Activated naive CD8-positive, alpha-beta T cell treated with anti-CD3 and anti-CD28 coated beads, Interleukin-2, amount 10 ng/mL, durations not matched to agents 7 days and 5 days (primary cell): ENCODE measurements around the gene MDN1. TPM values are rescaled to one million over a fixed set of nuclear protein-coding genes. Genes with fewer than 3 reads are reported as not detected.
"Not testable (repeated sequence)": the region's sequence is repeated elsewhere in the genome, so short reads cannot be mapped to it uniquely, and the experiment has no call there.

Experiments used
- ATAC-seq: fragments of 150-1000 bp; cut with Tn5 transposase; one replicate; pipeline ENCODE4 v1.10.0; 2021; ENCODE audit warnings: low read depth, moderate library complexity
- POLR2A ChIA-PET: fragments of 350-600 bp; sonication (Branson Sonifier 250); formaldehyde crosslinking; loops from one replicate; lab custom pipeline; 2021; ENCODE audit warnings: antibody characterized with exemption; lab: Charles Lee
- DNase-seq: peaks from one replicate; pipeline ENCODE4 v3.0.0; 2021
- H3K27ac Mint-ChIP-seq: one replicate; pipeline ENCODE4 v1.8.0; 2022; ENCODE audit warnings: mild to moderate bottlenecking, mixed read lengths
- H3K27me3 Mint-ChIP-seq: one replicate; pipeline ENCODE4 v1.8.0; 2022; ENCODE audit warnings: mild to moderate bottlenecking, moderate library complexity, mixed read lengths
- H3K36me3 Mint-ChIP-seq: one replicate; pipeline ENCODE4 v1.8.0; 2021; ENCODE audit warnings: mild to moderate bottlenecking, mixed read lengths
- H3K4me1 Mint-ChIP-seq: one replicate; pipeline ENCODE4 v1.8.0; 2021; ENCODE audit warnings: mixed read lengths
- H3K4me3 Mint-ChIP-seq: one replicate; pipeline ENCODE4 v1.8.0; 2022; ENCODE audit warnings: mild to moderate bottlenecking, moderate library complexity, mixed read lengths
- H3K9me3 Mint-ChIP-seq: one replicate; pipeline ENCODE4 v1.8.0; 2021; ENCODE audit warnings: mixed read lengths
- total RNA-seq, 2 experiments: library from RNA; stranded (reverse); gene quantifications; one replicate each; pipeline ENCODE4 v1.2.3, GENCODE V29; 2021

The MDN1 gene
- total RNA-seq, 2 experiments from 2014 or later = 57.7 to 58.2 TPM

- peaks cover 42% of the 10 kb centered on the region for H3K36me3 Mint-ChIP-seq
- H3K4me1 Mint-ChIP-seq = no peaks in the 10 kb centered on the region
- no peak overlapping the region for H3K4me3 Mint-ChIP-seq
- no peaks in the 10 kb centered on the region for H3K27me3 Mint-ChIP-seq
- peaks cover 2% of the 10 kb centered on the region for H3K9me3 Mint-ChIP-seq
- H3K27ac Mint-ChIP-seq = no peak overlapping the region
- POLR2A ChIA-PET = no interaction called here
- no peak for ATAC-seq
- no peak for DNase-seq
These were observed 85.1 kb downstream of the MDN1 start for GRCh38 chr6:89734526-89734925.

- POLR2A ChIA-PET = no interaction called here
- Mint-ChIP-seq H3K4me1 (no peaks in the 10 kb centered on the region), H3K27ac (peak overlapping the region; percentile 11), H3K4me3 (no peak overlapping the region), H3K36me3 (peaks cover 42% of the 10 kb centered on the region), H3K9me3 (no peaks in the 10 kb centered on the region), H3K27me3 (no peaks in the 10 kb centered on the region)
- DNase-seq = no peak
- no peak for ATAC-seq
These were observed 87.5 kb downstream of the MDN1 start for GRCh38 chr6:89731924-89732567.

GRCh38 chr6:89731262-89731661, 88.3 kb downstream of the MDN1 start:
- H3K4me1 Mint-ChIP-seq, H3K27me3 Mint-ChIP-seq, H3K27ac Mint-ChIP-seq, POLR2A ChIA-PET, H3K4me3 Mint-ChIP-seq, H3K9me3 Mint-ChIP-seq, ATAC-seq, DNase-seq: not testable (repeated sequence)
- peaks cover 46% of the 10 kb centered on the region for H3K36me3 Mint-ChIP-seq

- Mint-ChIP-seq H3K36me3 (peaks cover 48% of the 10 kb centered on the region), H3K4me1 (no peaks in the 10 kb centered on the region), H3K9me3 (no peaks in the 10 kb centered on the region), H3K4me3 (no peak overlapping the region), H3K27ac (no peak overlapping the region), H3K27me3 (no peaks in the 10 kb centered on the region)
- ATAC-seq (no peak), DNase-seq (no peak)
- POLR2A ChIA-PET = interaction anchor here (0.6 kb wide), 1 partner anchor 653 kb away, joined by 3 read pairs; no protein-coding TSS in a partner anchor
These were observed 89.8 kb downstream of the MDN1 start for GRCh38 chr6:89729818-89730217.

DNA sequence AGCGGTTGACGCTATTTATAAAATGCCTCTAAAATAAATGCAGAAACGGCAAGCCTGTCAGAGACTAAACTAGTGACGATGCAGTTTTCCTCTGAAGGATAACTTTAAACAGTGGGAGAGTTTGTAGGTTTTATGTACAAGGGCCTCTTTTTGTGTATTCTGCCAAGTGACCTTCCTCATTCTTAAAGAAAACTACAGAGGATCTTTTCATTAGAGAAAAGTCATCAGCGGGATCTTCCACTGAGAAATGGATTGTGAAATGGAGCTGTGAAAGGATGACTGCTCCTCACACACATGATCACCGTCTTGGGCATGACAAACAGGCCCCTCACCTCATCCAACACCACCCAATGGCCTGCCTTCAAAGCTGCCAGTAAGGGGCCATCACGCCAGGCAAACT, 92.1 kb downstream of the MDN1 start:
- Mint-ChIP-seq H3K27me3 (no peaks in the 10 kb centered on the region), H3K27ac (no peak overlapping the region), H3K36me3 (peaks cover 55% of the 10 kb centered on the region), H3K4me1 (no peaks in the 10 kb centered on the region), H3K9me3 (no peaks in the 10 kb centered on the region), H3K4me3 (no peak overlapping the region)
- DNase-seq = no peak
- POLR2A ChIA-PET = no interaction called here
- no peak for ATAC-seq

DNA sequence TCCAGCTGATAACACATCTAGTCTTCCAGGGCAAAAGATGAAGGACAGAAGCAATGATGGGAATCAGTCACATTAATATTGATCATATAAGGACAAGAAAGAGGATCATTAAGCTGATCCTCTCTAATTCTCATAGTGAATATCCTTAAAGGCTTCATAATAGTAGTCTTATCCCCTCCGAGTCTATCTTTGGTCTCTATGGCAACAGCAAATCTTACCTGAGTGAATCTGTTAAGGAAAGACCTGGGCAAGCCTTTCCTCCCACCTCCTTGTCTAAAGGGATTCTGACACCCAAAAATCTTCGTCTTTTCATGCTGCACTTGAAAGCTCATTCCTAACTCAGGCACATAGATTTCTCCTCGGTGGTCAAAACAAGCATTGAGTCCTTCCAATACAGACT, 94.6 kb downstream of the MDN1 start:
- ATAC-seq = no peak
- no peaks in the 10 kb centered on the region for H3K9me3 Mint-ChIP-seq
- H3K27me3 Mint-ChIP-seq = no peaks in the 10 kb centered on the region
- DNase-seq = no peak
- H3K4me3 Mint-ChIP-seq = no peak overlapping the region
- POLR2A ChIA-PET = interaction anchor here (0.5 kb wide), 1 partner anchor 88 kb away, joined by 4 read pairs; no protein-coding TSS in a partner anchor
- H3K4me1 Mint-ChIP-seq = no peaks in the 10 kb centered on the region
- no peak overlapping the region for H3K27ac Mint-ChIP-seq
- peaks cover 39% of the 10 kb centered on the region for H3K36me3 Mint-ChIP-seq

DNA sequence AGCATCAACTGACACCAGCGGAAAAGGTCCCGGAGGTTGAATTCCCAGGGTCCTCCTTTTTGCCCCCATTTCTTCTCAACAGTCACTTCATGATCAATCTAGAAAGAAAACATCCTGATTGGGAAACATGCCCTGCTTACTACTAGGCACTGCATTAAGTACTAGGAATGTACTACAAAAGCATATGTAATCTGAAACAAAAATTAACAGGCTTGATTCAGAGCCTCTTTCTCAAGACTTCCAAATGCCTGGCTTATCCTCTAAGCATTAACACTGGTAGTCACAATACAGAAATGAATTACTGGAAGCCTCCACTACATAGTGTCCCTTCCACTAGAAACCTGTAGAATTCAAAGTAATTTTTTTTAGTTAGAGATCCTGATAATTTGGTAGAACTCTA, 96.5 kb downstream of the MDN1 start:
- Mint-ChIP-seq H3K27me3 (no peaks in the 10 kb centered on the region), H3K4me3 (no peak overlapping the region), H3K27ac (no peak overlapping the region), H3K9me3 (no peaks in the 10 kb centered on the region), H3K4me1 (no peaks in the 10 kb centered on the region), H3K36me3 (peaks cover 36% of the 10 kb centered on the region)
- ATAC-seq (no peak), DNase-seq (no peak)
- POLR2A ChIA-PET = no interaction called here

GRCh38 chr6:89716532-89716931, 103.1 kb downstream of the MDN1 start:
- POLR2A ChIA-PET = interaction anchor here (0.6 kb wide), 2 partner anchors 40 to 102 kb away, joined by 3 read pairs; no protein-coding TSS in a partner anchor

GRCh38 chr6:89711801-89712200, 107.8 kb downstream of the MDN1 start:
- ATAC-seq = no peak
- peaks cover 36% of the 10 kb centered on the region for H3K36me3 Mint-ChIP-seq

More at GRCh38 chr6:89716532-89716931, 103.1 kb downstream of the MDN1 start:
- DNase-seq (no peak), ATAC-seq (no peak)
- H3K4me3 Mint-ChIP-seq = no peak overlapping the region
- H3K27ac Mint-ChIP-seq = no peak overlapping the region
- H3K9me3 Mint-ChIP-seq = no peaks in the 10 kb centered on the region
- H3K36me3 Mint-ChIP-seq = peaks cover 27% of the 10 kb centered on the region
- no peaks in the 10 kb centered on the region for H3K4me1 Mint-ChIP-seq
- H3K27me3 Mint-ChIP-seq = no peaks in the 10 kb centered on the region

DNA sequence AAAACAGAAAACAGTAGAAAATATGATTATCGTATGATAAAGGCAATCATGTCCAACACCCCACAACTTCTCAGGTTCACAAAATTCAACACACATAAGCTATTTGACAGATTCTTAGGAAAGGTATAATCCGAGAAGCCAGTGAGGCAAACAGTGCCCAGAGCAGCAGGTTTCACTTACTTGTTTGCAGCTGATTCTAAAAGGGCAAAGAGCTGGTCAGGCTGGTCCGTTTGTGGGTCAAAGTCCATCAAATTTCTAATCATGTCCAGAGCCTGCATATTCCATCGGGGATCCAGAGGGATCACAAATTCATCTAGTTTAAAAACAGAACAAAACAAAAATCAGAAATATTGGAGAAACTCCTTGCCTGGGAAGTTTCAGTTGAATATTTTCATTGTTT, 111.3 kb downstream of the MDN1 start:
- DNase-seq (no peak), ATAC-seq (no peak)
- Mint-ChIP-seq H3K36me3 (peaks cover 36% of the 10 kb centered on the region), H3K9me3 (no peaks in the 10 kb centered on the region), H3K4me1 (peaks cover 4% of the 10 kb centered on the region), H3K27ac (no peak overlapping the region), H3K4me3 (no peak overlapping the region), H3K27me3 (no peaks in the 10 kb centered on the region)
- POLR2A ChIA-PET = interaction anchor here (0.6 to 1.1 kb wide), 2 partner anchors 21 to 483 kb away, joined by 3 to 6 read pairs; no protein-coding TSS in a partner anchor

More at GRCh38 chr6:89711801-89712200, 107.8 kb downstream of the MDN1 start:
- Mint-ChIP-seq H3K4me3 (no peak overlapping the region), H3K9me3 (no peaks in the 10 kb centered on the region), H3K4me1 (peaks cover 4% of the 10 kb centered on the region), H3K27ac (no peak overlapping the region), H3K27me3 (no peaks in the 10 kb centered on the region)
- no peak for DNase-seq
- POLR2A ChIA-PET = no interaction called here

DNA sequence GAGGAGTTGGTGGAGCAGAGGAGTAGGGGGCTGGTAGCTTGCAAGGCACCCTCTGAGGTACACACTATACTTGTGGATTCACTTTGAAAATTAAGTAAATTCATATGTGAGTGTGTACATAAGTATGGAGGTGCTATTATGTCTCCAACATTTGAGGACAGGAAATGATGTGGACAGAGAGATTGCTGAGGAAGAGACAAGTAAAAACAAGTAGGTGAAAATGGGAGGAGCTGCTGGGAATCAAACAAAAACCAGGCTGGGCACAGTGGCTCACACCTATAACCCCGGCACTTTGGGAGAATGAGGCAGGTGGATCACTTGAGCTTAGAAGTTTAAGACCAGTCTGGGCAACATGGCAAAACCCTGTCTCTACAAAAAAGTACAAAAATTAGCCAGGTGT, 111.8 kb downstream of the MDN1 start:
- peak overlapping the region; percentile 37 for H3K27ac Mint-ChIP-seq

DNA sequence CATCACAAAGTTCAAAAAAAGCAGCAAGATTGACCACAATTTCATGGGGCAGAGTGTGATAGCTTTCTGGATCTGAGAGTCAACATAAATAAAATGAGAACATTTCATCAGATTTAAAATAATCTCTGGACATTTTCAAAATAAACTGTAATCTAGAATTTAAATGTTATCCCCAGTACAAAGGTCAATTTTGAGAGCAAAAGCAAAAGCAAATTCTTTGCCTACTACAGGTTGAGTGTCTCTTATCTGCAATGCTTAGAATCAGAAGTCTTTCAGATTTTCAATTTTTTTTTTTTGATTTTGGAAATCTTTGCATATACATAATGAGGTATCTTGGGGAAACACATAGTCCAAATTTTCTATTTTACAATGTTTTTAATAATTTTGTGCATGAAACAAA, 113.5 kb downstream of the MDN1 start:
- Mint-ChIP-seq H3K9me3 (no peaks in the 10 kb centered on the region), H3K4me1 (peaks cover 4% of the 10 kb centered on the region), H3K4me3 (no peak overlapping the region), H3K36me3 (peaks cover 36% of the 10 kb centered on the region), H3K27me3 (no peaks in the 10 kb centered on the region), H3K27ac (no peak overlapping the region)
- DNase-seq = no peak
- no peak for ATAC-seq
- POLR2A ChIA-PET = no interaction called here

More for the DNA sequence above, 111.8 kb downstream of the MDN1 start:
- ATAC-seq (no peak), DNase-seq (no peak)
- H3K4me1 Mint-ChIP-seq = peaks cover 4% of the 10 kb centered on the region
- H3K9me3 Mint-ChIP-seq = no peaks in the 10 kb centered on the region
- no peak overlapping the region for H3K4me3 Mint-ChIP-seq
- H3K36me3 Mint-ChIP-seq = peaks cover 33% of the 10 kb centered on the region
- no peaks in the 10 kb centered on the region for H3K27me3 Mint-ChIP-seq
- POLR2A ChIA-PET = interaction anchor here (1.1 kb wide), 1 partner anchor 483 kb away, joined by 3 read pairs; no protein-coding TSS in a partner anchor

DNA sequence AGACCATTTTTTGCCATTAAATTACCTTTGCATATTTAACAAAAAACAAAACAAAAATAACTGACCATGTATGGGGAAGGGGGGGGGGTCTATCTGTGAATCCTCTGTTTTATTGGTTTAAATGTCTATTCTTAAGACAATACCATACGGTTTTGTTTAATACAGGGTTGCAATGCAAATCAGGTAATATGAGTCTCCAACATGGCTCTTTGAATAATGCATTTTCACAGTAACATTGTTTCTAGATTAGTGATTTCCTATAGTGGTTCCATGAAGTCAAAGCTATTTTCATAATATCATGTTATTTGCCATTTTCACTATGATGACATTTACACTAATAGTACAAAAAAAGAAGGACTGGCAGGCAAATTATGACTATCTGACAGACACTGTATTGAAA, 116.3 kb downstream of the MDN1 start:
- no peak overlapping the region for H3K27ac Mint-ChIP-seq
- DNase-seq = no peak
- peaks cover 4% of the 10 kb centered on the region for H3K4me1 Mint-ChIP-seq
- no peaks in the 10 kb centered on the region for H3K9me3 Mint-ChIP-seq
- ATAC-seq = no peak
- H3K4me3 Mint-ChIP-seq = no peak overlapping the region
- no peaks in the 10 kb centered on the region for H3K27me3 Mint-ChIP-seq
- H3K36me3 Mint-ChIP-seq = peaks cover 38% of the 10 kb centered on the region
- POLR2A ChIA-PET = no interaction called here

- no peaks in the 10 kb centered on the region for H3K27me3 Mint-ChIP-seq
- H3K27ac Mint-ChIP-seq = no peak overlapping the region
These were observed 117.2 kb downstream of the MDN1 start for GRCh38 chr6:89702349-89702748.

More at GRCh38 chr6:89702349-89702748, 117.2 kb downstream of the MDN1 start:
- Mint-ChIP-seq H3K4me1 (peaks cover 7% of the 10 kb centered on the region), H3K9me3 (no peaks in the 10 kb centered on the region), H3K4me3 (no peak overlapping the region), H3K36me3 (peaks cover 35% of the 10 kb centered on the region)
- ATAC-seq = no peak
- DNase-seq = no peak
- POLR2A ChIA-PET = no interaction called here
